HG02642 (cell line): ENCODE data around the gene KSR2.

ENCODE experiments used
- ATAC-seq: cut with Tn5 transposase; IDR thresholded peaks from one replicate; pipeline ENCODE4 v1.9.1; 2021; ENCODE audit warnings: mild to moderate bottlenecking; ENCODE audit not compliant: unreplicated experiment, poor library complexity

KSR2 gene

GRCh38 chr12:117521346-117521745 lies 447.4 kb downstream of the KSR2 start:
- ATAC-seq, result no peak

GRCh38 chr12:117518594-117519270 lies 450.1 kb downstream of the KSR2 start:
- no peak for ATAC-seq

- ATAC-seq, result no peak
Observed at GRCh38 chr12:117517219-117517739, 451.5 kb downstream of the KSR2 start.

- ATAC-seq, result no peak
Observed at GRCh38 chr12:117516034-117516433, 452.8 kb downstream of the KSR2 start.

- ATAC-seq, result no peak
Observed at GRCh38 chr12:117514016-117514415, 454.8 kb downstream of the KSR2 start.

GRCh38 chr12:117513353-117513752 lies 455.4 kb downstream of the KSR2 start:
- no peak for ATAC-seq

- no peak for ATAC-seq
Observed at GRCh38 chr12:117508468-117508867, 460.3 kb downstream of the KSR2 start.

GRCh38 chr12:117507548-117507947 lies 461.2 kb downstream of the KSR2 start:
- ATAC-seq, result no peak

- no peak for ATAC-seq
Observed at GRCh38 chr12:117506333-117506732, 462.5 kb downstream of the KSR2 start.

- no peak for ATAC-seq
Observed at GRCh38 chr12:117502633-117503032, 466.2 kb downstream of the KSR2 start.

- no peak for ATAC-seq
Observed at GRCh38 chr12:117502233-117502632, 466.6 kb downstream of the KSR2 start.

GRCh38 chr12:117501076-117501869 lies 467.5 kb downstream of the KSR2 start:
- ATAC-seq, result no peak

- ATAC-seq, result no peak
Observed at GRCh38 chr12:117499759-117500485, 468.9 kb downstream of the KSR2 start.

GRCh38 chr12:117498880-117499279 lies 469.9 kb downstream of the KSR2 start:
- ATAC-seq, result no peak

GRCh38 chr12:117498256-117498655 lies 470.5 kb downstream of the KSR2 start:
- ATAC-seq, result no peak

GRCh38 chr12:117497407-117497806 lies 471.4 kb downstream of the KSR2 start:
- no peak for ATAC-seq

- ATAC-seq, result no peak
Observed at GRCh38 chr12:117494833-117495655, 473.7 kb downstream of the KSR2 start.

GRCh38 chr12:117491711-117492110 lies 477.1 kb downstream of the KSR2 start:
- no peak for ATAC-seq

GRCh38 chr12:117490130-117490529 lies 478.7 kb downstream of the KSR2 start:
- no peak for ATAC-seq

- no peak for ATAC-seq
Observed at GRCh38 chr12:117489671-117490070, 479.1 kb downstream of the KSR2 start.
